IPS-NIHi11 (cell line): ENCODE measurements around the gene EPHA7.
A peak's percentile ranks its signal among the peaks of the same experiment; 100 is the strongest.

Source experiments
- DNase-seq: peaks from one replicate; pipeline ENCODE4 v3.0.0; 2012; ENCODE audit warnings: mixed read lengths, low spot score

Gene EPHA7

DNA sequence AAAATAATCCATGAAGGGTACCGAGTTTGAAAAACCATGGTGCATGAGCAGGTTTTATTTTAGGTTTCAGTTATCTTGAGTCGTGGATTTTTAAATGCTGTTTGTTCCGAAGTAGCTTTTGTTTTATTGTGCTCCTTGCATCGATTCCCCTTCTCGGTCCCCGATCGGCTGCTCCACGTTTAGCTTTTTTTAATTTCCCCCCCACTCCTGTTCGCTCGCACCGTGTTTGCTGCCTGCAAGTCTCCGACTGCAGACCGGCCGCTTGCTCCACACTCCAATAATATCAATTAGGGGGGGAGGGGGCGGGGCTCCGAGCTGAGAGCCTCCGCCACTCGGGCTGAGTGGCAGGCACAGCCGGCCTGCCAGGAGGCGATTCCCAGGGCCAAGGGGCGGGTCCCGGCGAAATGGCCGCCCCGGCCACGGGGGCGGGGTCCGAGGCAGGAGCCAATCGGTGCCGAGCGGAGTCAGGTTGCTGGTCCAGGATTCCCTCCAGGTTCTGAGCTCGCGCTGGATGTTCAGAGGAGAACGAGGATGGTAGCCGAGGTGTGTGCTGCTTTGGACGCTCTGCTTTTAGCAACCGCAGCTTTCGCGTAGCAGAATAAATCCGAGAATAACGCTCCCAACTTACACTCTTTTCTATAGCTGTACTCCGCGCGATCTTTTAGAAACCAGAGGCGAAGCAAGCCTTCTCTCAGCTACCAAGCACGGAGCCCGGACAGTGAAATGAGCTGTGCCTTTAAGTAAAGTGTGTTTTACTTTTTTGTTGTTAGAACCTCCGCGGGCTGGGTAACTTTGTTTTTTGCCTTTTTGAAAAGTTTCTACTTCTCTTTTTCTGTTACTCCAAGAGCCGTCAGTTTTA, at the start of gene EPHA7:
Gene EPHA7 (minus strand): TSS at position 256 of the 859 bp plus-strand sequence. CDS start 218 bp downstream, at position 38.
- DNase-seq = peak; percentile 99

DNA sequence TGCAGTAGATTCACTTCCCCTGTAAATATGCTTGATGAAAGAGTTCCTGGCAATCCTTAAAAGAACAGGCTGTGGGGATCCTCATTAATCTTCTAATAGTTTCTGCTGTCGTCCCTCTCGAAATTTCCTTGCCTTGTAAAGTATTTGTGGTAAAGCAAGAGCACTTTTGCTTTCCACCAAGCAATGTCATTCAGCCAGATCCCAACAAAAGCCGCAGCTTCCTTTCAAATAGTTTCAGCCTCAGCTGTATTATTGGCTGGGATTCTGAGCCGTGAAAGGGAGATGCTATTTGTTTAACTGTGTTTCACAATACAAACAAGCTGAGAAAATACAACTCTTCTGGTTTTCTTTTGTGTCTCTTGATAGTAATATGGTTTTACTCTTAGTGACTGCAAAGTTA, 48.9 kb upstream of the EPHA7 start:
- peak; percentile 10 for DNase-seq

DNA sequence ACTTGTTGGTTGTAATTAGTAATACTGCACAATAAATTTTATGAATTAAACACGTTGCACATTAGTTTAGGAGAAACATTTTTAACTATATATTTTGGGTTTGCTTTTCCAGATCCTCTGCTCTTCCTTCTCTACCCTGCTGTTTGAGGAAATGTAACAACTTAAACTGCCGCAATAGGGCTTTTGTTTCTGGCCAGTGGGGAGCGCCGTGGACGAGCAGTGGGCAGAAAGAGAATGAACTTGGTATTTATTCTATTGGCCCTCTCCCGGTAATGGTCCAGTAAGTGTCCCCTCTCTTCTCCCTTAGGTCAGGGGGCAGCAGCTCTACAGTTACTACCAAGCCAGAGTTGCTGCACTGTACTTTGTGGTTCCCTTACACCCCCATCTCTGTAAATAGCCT, 35.2 kb upstream of the EPHA7 start:
- peak; percentile 22 for DNase-seq

DNA sequence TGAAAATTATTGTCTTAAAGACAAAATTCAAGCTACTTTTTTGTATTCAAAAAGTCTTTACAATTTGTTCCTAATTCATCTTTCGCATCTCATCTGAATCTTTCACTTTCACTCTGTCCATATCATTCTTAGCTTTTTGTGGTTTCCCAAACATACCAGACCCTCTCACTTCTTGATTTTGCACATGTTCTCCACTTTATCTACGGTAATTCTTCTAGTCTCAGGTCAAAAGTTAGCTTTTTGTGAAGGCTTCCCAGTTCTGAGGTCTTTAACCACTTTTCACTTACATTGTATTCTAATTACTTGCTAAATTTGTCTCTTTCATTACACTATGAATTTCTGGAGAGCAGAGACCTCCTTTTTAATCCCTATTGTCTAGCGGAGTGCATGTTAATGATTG, 34.6 kb upstream of the EPHA7 start:
- no peak for DNase-seq

DNA sequence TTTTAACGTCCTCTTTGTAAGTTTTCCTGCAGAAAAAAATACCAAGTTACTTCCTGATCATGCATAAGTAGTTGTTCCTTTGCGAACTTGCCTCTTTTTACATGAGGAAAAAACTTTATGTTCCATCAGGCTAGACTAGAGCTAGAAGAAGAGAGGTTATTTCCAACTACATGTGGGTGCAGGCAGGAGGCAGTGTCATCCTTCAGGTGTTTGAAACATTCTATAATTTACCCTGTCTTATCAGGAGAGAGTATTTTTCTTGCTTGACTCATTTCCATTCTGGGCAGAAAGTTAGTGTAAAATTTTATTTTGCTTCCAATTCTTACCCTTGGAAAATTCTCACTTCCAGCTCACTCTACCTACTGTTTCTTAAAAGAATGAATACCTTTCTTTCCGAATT, 28.5 kb upstream of the EPHA7 start:
- no peak for DNase-seq

DNA sequence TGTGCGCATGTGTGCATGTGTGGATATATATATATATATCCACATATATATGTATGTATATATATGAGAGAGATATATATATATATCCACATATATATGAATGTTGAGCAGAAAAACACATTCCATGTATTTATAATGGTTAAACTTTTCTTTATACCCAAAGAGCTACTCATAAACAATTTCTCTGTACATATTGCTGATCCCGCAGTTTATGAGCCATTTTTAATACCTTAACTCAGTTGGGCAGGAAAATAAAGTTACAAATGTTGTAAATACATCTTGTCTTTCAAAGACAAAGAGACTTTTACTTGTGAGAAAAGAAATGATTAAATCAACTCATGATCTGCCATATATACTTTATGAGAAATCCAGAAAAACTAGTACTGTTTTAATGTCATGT, 18.1 kb upstream of the EPHA7 start:
- DNase-seq = no peak

DNA sequence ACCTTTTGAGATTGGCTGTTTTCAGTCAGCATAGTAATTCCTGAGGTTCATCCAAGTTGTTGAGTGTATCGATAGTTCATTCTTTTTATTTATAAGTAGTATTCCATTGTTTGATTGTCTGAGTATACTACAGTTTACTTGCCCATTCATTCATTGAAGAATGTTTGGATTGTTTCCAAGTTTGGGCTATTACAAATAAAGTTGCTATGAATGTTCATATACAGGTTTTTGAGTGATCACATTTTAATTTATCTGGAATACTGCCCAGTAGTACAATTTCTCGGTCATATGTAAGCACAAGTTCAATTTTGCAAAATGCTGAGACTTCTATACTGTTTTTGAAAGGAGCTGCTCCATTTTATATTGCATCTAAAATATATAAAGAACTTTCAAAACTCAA, 14.2 kb upstream of the EPHA7 start:
- no peak for DNase-seq

DNA sequence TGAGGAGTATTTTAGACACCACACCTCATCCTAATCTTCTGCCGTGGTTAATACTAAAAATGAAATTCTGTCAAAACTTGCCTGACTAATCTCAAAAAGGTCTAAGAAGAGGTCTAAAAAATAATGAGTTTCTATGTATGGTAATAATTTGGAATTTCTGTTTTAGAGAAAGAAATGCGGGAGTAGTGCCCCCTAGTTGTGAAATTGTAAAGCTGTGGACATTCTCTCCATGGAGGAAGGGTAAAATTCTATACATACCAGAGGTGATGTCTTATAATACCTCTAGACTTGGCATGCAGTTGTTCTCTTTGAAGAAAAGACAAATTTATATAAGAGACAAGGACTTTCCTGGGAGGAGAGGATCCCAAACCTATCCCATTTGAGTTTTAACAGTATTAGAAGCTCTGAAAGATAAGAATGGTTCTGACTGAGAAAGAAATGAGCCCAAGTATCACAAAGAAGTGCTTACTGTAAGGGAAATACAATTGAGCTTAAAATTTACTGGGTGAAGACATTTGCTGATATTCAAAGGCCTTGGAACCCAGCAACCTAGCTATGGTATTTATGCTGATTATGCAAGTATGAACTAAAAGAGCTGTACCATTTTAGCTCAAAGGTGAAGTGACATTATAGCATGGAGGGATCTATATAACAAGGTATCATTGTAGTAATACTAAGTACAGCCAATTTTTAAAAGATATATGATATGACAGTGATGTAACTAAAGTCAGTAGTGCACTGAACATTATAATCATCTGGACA, 5.1 kb upstream of the EPHA7 start:
- no peak for DNase-seq

DNA sequence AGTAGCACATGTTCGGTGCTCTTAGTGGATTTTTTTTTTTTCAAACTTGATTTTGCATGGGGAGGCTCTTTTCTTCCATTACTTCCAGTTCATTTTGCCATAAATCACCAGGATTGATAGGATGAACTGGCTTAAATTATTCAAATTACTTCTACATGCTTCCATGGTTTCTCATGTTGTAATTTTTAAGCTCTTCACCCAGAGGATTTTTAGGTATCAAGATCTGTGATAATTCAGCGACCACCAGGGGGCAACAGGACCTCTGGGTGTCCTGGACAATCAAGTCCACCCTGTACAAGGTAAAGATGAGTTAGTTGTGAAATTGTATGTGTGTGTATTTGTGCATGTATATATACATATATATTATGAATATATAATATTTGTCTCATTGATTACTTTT, 4.2 kb upstream of the EPHA7 start:
- DNase-seq = peak; percentile 7

DNA sequence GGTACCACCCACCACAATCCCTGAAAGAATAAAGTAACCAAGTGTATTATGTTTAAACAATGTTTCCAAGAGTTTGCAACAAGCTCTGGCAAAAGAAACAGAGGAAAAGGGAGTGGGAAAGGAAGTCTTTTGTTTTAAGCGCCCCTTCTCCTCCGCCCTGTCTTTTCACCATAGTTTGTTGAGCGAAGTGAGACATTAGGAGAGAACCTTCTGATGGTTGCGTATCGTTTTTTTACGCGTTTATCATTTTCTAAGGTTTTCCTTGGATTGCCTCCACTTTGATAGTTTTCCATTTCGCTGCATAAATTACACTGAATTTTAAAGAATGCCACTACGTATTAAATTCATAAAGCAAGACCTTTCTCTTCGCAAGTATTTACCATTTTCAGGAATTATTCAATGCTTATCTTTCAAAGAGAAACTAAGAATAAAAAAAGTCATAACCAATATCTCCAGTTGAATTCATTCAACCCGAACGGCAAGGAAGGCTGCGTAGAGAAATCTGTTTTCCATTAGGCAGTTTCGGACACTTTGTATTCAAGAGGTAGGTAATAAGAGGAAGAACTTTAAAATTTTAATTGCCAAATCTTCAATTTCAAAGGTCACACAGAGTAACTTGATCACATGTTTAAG, 920 bp upstream of the EPHA7 start:
- no peak for DNase-seq

DNA sequence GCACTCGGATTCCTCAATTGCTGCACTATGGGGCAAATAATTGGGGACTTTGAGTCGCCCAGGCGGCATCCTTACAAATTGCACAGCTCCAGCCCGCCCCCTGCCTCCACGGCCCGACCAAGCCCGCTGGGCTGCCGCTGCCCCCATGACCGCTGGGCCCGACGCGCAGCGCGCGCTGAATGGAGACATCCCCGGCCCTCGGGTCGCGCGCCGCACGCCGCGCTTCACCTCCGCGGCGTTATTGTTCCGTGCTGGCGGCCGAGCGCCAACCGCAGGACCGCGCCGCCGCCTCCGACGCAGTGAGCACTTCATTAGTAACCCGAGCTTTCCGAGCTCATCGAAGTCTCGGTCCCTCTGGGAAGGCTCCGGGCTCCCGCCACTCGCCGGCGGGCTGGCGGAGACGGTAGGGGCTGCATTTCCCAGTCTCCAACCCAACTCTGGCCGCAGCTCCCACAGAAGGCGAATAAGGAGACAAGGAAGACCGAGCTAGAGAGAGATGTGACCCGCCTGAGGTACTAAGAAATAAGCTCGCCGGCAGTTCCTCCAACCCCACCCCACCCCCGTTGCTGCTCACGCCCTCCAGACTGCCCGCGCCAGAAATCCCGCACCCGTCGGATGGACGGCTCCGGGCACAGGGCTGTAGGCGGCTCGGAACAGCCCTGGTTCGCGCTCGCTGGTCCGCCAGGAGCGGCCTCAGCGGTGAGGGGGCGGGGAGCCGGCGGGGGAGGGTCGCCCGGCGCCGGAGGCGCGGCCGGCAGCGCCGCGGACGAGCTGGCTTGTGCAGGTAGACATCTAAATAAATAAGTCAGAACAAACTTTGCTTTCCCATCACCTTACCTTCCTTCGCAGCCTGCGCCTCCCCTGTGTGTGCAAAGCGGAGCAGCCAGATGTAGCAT, 703 bp downstream of the EPHA7 start:
- DNase-seq = peak; percentile 71

DNA sequence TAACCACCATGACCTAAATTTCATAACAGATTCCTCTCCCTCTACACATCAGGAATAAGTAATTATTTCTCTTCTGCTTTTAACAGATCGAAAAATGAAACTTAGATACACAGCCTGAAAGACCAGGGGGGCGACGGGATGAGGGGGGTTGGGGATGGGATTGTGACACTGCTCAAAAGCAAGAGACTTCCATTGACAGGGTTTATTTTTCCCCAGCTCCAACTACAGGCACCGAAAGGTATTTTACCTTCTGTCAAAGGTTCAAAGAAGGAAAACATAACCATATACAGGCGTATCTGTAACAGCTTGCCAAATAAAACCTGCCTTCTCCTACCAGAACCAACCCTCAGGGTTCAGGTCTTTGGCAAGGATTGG, 1.3 kb downstream of the EPHA7 start:
- DNase-seq = peak; percentile 6

DNA sequence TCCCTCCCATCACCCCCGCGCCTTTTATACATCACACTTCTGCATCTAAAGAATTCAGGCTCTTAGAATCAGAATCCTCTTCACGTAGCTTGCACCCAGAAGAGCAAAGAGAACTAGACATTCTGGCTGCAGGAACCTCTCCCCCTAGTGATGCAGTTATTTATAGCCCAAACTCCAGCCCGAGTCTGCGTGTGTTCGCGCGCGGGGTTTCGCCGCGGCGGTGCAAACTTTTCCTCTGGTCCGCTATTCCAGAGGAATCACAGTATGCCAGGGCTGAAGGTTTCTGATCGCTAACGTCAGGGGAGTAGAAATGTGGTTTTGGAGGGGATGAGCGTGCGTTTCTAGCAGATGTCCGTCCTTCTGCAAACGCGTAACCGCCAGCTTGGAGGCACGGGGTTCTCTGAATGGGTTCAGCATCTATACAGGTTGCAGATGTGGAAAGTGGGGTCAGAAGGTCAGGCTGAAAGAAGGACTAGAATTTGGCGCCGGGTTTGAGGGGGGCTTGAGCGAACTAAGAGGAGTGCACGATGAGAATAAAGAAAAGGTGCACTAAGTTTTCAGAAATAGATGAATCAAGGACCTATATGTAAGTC, 1.8 kb downstream of the EPHA7 start:
- DNase-seq = no peak

DNA sequence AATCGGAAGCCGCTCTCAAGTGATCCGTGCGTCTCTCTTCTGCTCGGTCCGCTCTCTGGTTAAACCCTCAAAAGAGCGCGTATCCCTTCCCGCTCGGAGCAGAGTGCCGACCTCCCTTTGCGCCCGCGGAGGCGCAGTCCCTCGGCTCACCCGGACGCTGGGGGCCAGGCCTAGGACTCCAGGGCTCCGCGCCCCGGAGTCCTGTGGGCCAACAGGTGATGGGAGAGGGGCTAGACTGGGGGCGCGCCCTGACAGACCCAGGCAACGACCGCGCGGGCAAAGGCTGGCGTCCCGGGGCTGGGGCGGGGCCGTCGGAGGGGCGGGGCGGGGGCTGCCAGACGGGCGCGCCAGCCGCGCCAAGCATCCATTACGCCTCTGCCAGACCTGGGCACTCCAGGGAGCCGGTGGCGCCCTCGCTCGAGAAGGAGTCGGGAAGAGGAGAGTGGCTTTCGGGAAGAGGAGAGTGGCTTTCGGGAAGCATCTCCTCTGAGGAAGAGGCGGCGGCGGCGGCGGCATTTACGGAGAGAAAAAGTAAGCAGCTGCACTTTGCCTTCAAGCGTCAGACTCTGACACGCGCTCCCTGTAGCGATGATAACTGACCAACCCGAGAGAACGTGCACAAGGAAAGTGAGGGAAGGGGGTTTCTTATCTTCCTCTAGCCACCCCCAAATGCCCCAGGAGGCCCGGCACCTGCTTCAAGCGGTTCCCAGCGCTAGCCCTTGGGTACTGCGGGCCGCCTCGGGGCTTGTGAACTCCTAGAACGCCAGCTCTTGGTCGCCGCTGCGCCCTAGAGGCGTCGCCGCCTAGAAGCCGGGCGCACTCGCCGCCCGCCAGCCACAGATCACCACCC, 2.6 kb downstream of the EPHA7 start:
- peak; percentile 43 for DNase-seq

DNA sequence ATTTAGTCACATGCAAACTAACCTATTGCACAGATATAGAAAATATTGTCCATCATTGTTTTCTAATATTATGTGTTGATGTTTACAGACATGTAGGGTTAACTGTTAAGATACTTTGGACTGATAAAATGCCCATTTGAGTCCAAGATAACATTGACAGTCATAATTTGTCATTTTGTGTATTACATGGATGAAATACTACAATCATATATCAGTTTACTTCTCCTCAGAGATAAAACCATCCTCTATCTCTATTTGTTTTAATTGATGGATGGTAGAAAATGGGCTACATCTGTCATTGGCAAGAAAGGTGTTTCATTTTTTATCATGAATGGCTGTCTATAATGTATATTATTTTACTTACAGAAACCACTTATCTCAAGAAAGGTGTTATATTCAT, 6.2 kb downstream of the EPHA7 start:
- DNase-seq = no peak

DNA sequence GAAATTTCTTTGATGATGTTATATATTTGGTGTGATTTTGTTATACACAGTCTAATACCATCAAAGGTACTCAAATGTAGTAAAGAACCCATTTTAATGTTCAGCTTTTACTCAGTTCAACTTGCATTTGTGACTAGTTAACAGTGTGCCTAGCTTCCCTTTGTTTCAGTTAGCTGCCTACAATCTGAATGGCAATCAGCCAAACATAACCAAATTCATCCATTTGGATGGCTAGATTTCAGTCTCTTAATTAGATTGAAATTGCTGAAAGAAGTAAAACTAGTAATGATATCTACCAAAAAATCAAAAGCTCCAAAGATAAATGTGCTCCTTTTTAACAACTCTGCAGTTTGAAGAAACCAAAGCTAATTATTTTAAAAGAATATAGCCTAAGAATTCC, 6.9 kb downstream of the EPHA7 start:
- no peak for DNase-seq

DNA sequence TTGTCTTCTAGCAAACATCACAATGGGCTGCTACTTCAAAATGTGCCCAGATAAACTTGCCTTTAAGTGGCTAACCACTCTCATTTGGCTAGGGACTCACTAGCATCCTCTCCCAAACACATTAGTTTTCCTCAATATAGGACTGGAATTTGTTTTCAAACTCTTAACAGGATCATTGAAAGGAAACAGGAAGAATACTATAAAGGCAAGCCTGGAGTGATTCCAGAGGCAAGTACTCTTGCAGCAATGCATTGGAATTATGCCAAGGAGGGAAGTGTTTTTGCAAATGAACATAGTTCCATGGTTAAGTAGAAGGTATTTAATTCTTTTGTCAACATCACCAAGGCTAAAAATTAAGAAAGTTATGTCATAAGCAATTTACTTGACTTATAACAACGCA, 12.2 kb downstream of the EPHA7 start:
- DNase-seq = no peak

DNA sequence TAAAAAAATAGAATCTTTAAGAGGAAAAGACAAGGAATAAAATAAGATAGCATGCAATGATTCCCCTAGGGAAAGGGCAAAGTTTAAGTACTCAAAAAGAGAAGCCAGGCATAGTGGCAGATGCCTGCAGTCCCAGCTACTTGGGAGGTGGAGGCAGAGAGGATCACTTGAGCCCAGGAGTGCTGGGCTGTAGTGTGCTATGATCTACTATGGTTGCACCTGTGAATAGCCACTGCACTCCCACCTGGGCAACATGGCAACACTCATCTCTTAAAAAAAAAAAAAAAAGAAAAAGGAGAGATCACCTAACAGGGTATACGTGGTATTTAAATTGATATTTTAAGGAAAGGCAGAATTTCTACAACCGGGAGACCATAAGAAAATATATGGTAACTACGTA, 16.0 kb downstream of the EPHA7 start:
- no peak for DNase-seq

DNA sequence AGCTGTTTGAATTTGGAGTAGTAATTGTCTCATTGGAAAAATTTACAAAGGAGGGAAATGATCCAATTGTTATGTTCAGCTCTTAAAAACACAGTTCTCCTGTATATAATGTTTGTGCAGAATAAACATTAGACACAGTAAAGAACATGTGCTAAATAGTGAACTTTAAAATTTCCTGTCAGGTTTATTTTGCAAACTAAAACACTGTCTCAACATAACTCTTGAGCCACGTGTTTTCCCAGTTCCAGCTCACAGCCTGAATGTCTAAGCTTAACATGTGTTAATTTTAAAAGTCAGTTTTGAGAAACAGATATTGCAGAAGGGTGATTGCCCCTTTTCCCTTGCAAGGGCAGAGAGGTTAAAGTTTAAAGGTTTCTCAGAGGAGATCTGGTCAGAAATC, 20.6 kb downstream of the EPHA7 start:
- no peak for DNase-seq

DNA sequence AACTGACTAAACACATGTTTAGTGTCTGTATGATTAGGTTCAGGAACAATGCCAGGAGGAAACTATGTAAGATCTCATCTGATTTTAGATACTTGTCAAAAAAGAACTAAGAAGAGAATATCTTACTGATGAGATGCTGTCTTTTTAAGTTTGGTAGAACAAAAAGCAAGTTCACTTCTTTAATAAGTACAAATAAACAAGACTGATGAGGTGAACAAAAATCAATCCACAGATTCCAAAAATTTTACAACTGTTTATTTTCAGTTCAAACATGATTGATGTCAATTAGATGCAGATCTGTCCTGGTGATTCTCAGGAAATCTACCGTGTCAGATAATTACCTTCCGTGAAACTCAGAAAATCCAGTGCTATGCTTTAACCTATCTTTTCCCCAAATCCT, 24.9 kb downstream of the EPHA7 start:
- DNase-seq = no peak
